Adipocyte (in vitro differentiated cells): ENCODE data around the gene EFNA2.
"Not testable (repeated sequence)": the region's sequence is repeated elsewhere in the genome, so short reads cannot be mapped to it uniquely, and the experiment has no call there.

Experiments
- DNase-seq: peaks from one replicate; pipeline ENCODE4 v3.0.0-alpha.2; 2015; ENCODE audit warnings: low read depth
- H3K27me3 ChIP-seq: replicated peaks from 2 replicates; pipeline ENCODE4 v1.7.0; 2013; ENCODE audit warnings: mild to moderate bottlenecking, low read length, moderate library complexity; ENCODE audit not compliant: control insufficient read depth, insufficient read depth
- H3K36me3 ChIP-seq: 2 replicates; pipeline ENCODE4 v1.7.0; 2013; ENCODE audit warnings: low read length, mild to moderate bottlenecking, moderate library complexity; ENCODE audit not compliant: control insufficient read depth, insufficient read depth, severe bottlenecking
- H3K4me1 ChIP-seq: 2 replicates; pipeline ENCODE4 v1.7.0; 2013; ENCODE audit warnings: mild to moderate bottlenecking, low read length, moderate library complexity; ENCODE audit not compliant: control insufficient read depth, insufficient read depth
- H3K4me3 ChIP-seq: 2 replicates; pipeline ENCODE4 v1.7.0; 2013; ENCODE audit warnings: mild to moderate bottlenecking, low read length, moderate library complexity
- H3K9ac ChIP-seq: 2 replicates; pipeline ENCODE4 v1.7.0; 2013; ENCODE audit warnings: mild to moderate bottlenecking, low read length, moderate library complexity
- H3K9me3 ChIP-seq: 2 replicates; pipeline ENCODE4 v1.7.0; 2013; ENCODE audit warnings: mild to moderate bottlenecking, low read length, moderate library complexity; ENCODE audit not compliant: control insufficient read depth

The EFNA2 gene

DNA sequence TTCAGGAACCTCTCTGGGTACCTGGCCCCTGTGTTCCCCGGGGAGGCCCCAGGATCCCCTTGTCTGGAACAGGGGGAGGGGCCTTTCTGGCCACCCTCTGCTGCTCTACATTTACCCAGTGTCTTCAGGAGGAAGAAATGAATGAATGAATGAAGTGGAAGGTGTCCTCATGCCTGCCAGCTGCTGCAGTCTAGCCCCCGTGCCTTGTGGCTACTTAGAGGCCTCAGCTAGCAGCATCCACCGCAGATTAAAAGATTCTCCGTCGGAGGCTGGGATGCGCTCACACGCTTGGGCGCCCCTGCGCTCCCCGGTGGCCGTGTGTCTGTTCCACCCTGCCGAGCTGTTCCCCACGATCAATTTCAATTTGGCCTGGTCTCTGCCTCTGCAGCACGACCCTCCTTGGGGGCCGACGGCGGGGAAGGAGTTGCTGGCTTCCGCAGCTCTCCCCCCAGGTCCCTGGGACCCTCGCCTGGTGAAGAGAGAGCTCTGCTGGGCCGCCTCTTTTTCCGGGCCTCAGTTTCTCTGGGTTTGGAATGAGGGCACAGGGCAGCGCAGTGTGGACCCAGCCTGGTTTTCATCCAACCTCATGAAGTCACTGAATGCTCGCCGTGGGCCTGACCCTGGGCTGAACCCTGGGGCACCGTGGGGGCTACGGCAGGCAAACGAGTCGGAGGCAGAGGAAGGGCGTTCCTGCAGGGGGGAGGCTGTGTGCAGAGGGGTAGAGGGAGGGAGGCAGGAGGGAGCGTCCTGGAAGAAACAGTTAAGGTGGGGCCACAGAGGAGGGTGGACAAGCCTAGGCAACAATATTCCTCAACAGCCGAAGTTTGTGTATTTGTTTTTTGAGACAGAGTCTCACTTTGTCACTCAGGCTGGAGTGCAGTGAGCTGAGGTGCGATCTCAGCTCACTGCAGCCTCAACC, 28.3 kb downstream of the EFNA2 start:
- no peaks in the 10 kb centered on the region for H3K9me3 ChIP-seq
- no peaks in the 10 kb centered on the region for H3K36me3 ChIP-seq
- H3K9ac ChIP-seq: no peak overlapping the region
- DNase-seq: no peak
- H3K4me3 ChIP-seq: no peak overlapping the region
- H3K27me3 ChIP-seq: peaks cover 54% of the 10 kb centered on the region
- no peaks in the 10 kb centered on the region for H3K4me1 ChIP-seq

DNA sequence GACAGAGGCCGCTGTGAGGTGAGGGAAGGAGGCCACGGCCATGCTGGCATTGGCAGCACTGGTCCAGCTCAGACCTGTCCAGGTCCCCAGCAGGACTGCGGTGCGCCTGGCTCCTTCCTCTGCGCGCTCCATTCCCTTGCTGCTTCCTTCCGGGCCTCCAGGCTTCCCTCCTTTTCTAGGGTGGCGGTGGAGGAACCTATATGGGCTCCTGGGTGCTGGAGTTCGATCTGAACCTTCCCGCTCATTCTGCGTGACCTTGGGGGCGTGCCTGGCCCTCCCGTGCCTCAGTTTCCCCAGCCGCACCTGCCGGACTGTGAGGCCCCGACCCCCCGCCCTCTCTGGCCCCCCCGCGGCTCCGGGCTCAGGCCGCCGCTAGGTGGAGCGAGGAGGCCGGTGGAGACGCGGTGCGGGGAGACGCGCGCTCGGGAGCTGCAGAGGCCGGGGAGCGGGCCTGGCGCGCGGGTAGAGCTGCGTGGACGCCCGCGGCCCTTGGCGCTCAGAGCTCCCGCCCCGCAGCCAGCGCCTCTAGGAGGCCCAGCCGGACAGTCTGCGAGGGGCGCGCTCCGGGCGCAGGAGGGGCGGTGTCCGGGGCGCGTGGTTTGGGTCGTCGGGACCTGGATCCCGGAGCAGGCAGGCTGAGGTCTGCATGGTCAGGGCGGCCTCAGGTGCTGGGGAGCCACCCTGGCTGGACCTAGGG, 29.9 kb downstream of the EFNA2 start:
- H3K27me3 ChIP-seq: peaks cover 44% of the 10 kb centered on the region
- peak; percentile 83 for DNase-seq
- no peaks in the 10 kb centered on the region for H3K4me1 ChIP-seq
- H3K4me3 ChIP-seq: no peak overlapping the region
- no peaks in the 10 kb centered on the region for H3K36me3 ChIP-seq
- H3K9ac ChIP-seq: no peak overlapping the region
- no peaks in the 10 kb centered on the region for H3K9me3 ChIP-seq

DNA sequence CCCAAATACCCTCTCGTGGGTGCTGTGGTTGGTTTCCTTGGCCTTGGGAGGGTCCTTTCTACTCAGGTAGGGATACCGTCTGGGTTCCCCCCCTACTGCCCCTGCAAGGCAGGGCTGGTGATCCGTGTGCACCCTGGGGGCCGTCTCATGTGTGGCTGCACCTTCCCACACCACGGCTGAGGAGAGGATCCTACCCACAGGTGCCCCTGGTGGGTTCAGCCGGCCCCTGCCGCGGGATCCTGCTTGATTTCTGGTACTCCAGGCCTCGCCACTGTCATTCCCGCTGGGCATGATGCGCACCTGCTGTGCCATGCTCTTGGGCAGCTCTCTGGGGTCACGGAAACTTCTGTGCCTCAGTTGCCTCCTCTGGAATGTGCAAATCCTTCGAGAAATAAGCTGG, 30.8 kb downstream of the EFNA2 start:
- H3K36me3 ChIP-seq: no peaks in the 10 kb centered on the region
- no peak overlapping the region for H3K4me3 ChIP-seq
- H3K27me3 ChIP-seq: peaks cover 44% of the 10 kb centered on the region
- DNase-seq: no peak
- H3K4me1 ChIP-seq: no peaks in the 10 kb centered on the region
- H3K9ac ChIP-seq: no peak overlapping the region
- H3K9me3 ChIP-seq: no peaks in the 10 kb centered on the region

DNA sequence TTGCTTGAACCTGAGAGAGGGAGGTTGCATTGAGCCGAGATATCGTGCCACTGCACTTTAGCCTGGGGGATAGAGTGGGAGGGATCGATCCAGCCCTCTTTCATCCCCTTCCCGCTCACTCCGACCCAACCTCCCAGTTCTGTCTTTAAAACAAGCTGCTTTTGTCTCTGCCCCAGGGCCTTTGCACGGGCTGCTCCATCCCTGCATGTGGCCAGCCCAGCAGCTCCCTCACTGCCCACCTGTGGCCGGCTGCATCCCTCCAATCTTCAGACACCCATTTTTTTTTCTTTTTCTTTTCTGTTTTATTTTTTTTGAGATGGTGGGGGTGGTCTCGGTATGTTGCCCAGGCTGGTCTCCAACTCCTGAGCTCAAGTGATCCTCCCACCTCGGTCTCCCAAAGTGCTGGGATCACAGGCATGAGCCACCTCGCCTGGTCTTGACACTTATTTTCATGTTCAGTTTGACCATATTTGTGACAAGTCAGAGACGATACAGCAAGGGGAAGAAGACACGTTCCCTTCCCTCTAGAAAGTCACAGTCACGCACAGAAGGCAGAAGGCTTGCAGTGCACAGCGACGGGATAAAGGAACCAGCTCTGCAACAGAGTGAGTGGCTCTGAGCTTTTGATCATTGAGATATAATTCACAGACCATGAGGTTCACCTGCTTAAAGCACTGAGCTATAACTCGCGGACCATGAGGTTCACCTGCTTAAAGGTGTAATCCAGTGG, 31.8 kb downstream of the EFNA2 start:
- peaks cover 44% of the 10 kb centered on the region for H3K27me3 ChIP-seq
- no peak for DNase-seq
- H3K4me3 ChIP-seq: no peak overlapping the region
- no peak overlapping the region for H3K9ac ChIP-seq
- H3K36me3 ChIP-seq: no peaks in the 10 kb centered on the region
- no peaks in the 10 kb centered on the region for H3K4me1 ChIP-seq
- no peaks in the 10 kb centered on the region for H3K9me3 ChIP-seq

DNA sequence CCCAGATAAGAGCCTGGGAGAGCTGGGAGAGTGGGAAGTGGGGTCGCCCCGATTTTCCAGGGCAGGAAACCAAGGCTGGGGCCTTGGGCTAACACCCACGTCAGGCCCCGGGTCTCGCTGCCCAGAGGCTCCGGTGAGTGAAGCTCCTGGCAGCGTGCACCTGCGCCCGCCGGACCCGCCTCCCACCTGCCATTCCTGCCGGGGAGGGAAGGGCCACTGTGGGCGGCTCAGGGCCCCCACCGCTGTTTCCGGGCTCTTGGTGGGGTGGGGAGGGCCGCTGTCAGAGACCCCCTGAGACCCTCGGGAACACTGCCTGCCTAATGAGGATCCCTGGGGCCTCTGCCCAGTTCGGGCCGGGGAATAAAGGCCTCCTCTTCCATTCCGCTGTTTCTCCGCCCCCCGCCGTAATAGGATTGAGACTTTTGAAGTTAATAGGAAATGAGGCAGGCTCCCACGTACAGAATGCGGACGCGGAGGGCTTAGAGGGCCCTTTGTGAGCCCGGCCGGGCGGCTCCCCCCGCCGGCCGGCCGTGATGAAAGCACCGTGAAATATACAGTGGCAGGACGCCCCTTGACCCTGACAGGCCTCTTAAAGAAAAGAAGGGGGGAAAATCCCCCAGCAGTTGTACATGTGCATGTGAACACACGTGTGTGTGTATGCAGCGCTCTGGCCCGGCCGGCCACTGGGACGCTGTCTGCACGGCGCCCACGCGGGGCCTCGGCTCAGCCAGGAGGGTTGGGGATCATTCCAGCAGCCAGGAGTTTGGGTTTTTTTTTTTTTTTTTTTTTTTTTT, 33.2 kb downstream of the EFNA2 start:
- no peak overlapping the region for H3K4me3 ChIP-seq
- H3K4me1 ChIP-seq: no peaks in the 10 kb centered on the region
- no peaks in the 10 kb centered on the region for H3K36me3 ChIP-seq

GRCh38 chr19:1320282-1320650, 34.6 kb downstream of the EFNA2 start:
- DNase-seq, H3K4me3 ChIP-seq, H3K9ac ChIP-seq, H3K4me1 ChIP-seq, H3K9me3 ChIP-seq, H3K36me3 ChIP-seq: not testable (repeated sequence)
- peaks cover 41% of the 10 kb centered on the region for H3K27me3 ChIP-seq

More for the DNA sequence above, 33.2 kb downstream of the EFNA2 start:
- Histone ChIP-seq H3K9me3 (no peaks in the 10 kb centered on the region), H3K9ac (no peak overlapping the region), H3K27me3 (peaks cover 41% of the 10 kb centered on the region)
- no peak for DNase-seq

GRCh38 chr19:1321539-1321938, 35.9 kb downstream of the EFNA2 start:
- H3K9me3 ChIP-seq: no peaks in the 10 kb centered on the region
- H3K27me3 ChIP-seq: peaks cover 31% of the 10 kb centered on the region
- DNase-seq: no peak
- H3K4me3 ChIP-seq: no peak overlapping the region
- H3K4me1 ChIP-seq: peaks cover 5% of the 10 kb centered on the region
- H3K9ac ChIP-seq: no peak overlapping the region
- no peaks in the 10 kb centered on the region for H3K36me3 ChIP-seq

GRCh38 chr19:1322198-1322981, 36.7 kb downstream of the EFNA2 start:
- no peak overlapping the region for H3K4me3 ChIP-seq
- H3K9me3 ChIP-seq: no peaks in the 10 kb centered on the region
- no peak for DNase-seq
- peaks cover 22% of the 10 kb centered on the region for H3K27me3 ChIP-seq
- no peaks in the 10 kb centered on the region for H3K36me3 ChIP-seq
- peaks cover 5% of the 10 kb centered on the region for H3K4me1 ChIP-seq
- no peak overlapping the region for H3K9ac ChIP-seq

GRCh38 chr19:1324249-1324805, 38.7 kb downstream of the EFNA2 start:
- H3K9ac ChIP-seq: peak overlapping the region; percentile 78
- DNase-seq: no peak
- H3K36me3 ChIP-seq: no peaks in the 10 kb centered on the region
- H3K9me3 ChIP-seq: no peaks in the 10 kb centered on the region
- no peak overlapping the region for H3K4me3 ChIP-seq
- H3K4me1 ChIP-seq: peaks cover 5% of the 10 kb centered on the region
- peaks cover 14% of the 10 kb centered on the region for H3K27me3 ChIP-seq
